ENCODE measurements around the gene RAI14. TPM values are rescaled to one million over a fixed set of nuclear protein-coding genes. Genes with fewer than 3 reads are reported as not detected.

Gene RAI14
- total RNA-seq, 6 experiments from 2014 or later, result 11.9 to 30.8 (median 20.8) TPM

GRCh38 chr5:34694685-34695084, 38.6 kb downstream of the RAI14 start:
- Histone ChIP-seq H3K27me3 (no peaks in the 10 kb centered on the region), H3K4me3 (no peak overlapping the region), H3K36me3 (no peaks in the 10 kb centered on the region), H3K27ac (peak overlapping the region in 1 of 3 donors; percentile 62), H3K9me3 (no peaks in the 10 kb centered on the region), H3K4me1 (peaks cover 0 to 21% (median 0%) of the 10 kb centered on the region in 4 donors)
- no peak for TF ChIP-seq POLR2A (IDR thresholded peaks at IDR 0.05)
- TF ChIP-seq CTCF (IDR thresholded peaks at IDR 0.05), result no peak
- peak in 1 of 4 donors; percentile 11 for ATAC-seq
- intact Hi-C loops (cut with DNase I), result no loop called here
- no peak for DNase-seq
- 79% methylated on average over 4 of the region's 4 CpGs for WGBS (ENCODE audit: insufficient coverage, low coverage, low lambda C conversion rate, missing lambda C conversion rate)

GRCh38 chr5:34695275-34696027, 39.3 kb downstream of the RAI14 start:
- ATAC-seq (peak; percentile 65 to 87 (median 80)), DNase-seq (no peak)
- WGBS (ENCODE audit: insufficient coverage, low coverage, low lambda C conversion rate, missing lambda C conversion rate), result 67% methylated on average over 1 of the region's 1 CpG
- Histone ChIP-seq H3K4me1 (peaks cover 0 to 21% (median 0%) of the 10 kb centered on the region in 4 donors), H3K4me3 (peak overlapping the region; percentile 21 to 54 (median 44)), H3K27me3 (no peaks in the 10 kb centered on the region), H3K9me3 (no peaks in the 10 kb centered on the region), H3K27ac (peak overlapping the region in 2 of 3 donors; percentile 60 to 62), H3K36me3 (no peaks in the 10 kb centered on the region)
- TF ChIP-seq CTCF (IDR thresholded peaks at IDR 0.05) (no peak), POLR2A (IDR thresholded peaks at IDR 0.05) (no peak)
- intact Hi-C loops (cut with DNase I), result no loop called here

- no peak for ATAC-seq
- Histone ChIP-seq H3K27me3 (no peaks in the 10 kb centered on the region), H3K9me3 (no peaks in the 10 kb centered on the region), H3K4me1 (peaks cover 0 to 21% (median 0%) of the 10 kb centered on the region in 4 donors), H3K36me3 (no peaks in the 10 kb centered on the region), H3K4me3 (no peak overlapping the region), H3K27ac (no peak overlapping the region)
- intact Hi-C loops (cut with DNase I), result no loop called here
- no peak for DNase-seq
- 67% methylated on average over 1 of the region's 3 CpGs for WGBS (ENCODE audit: insufficient coverage, low coverage, low lambda C conversion rate, missing lambda C conversion rate)
- TF ChIP-seq CTCF (IDR thresholded peaks at IDR 0.05) (no peak), POLR2A (IDR thresholded peaks at IDR 0.05) (no peak)
These were observed 41.4 kb downstream of the RAI14 start for GRCh38 chr5:34697308-34698108.

GRCh38 chr5:34698109-34698419, 41.9 kb downstream of the RAI14 start:
- Histone ChIP-seq H3K4me1 (peaks cover 0 to 21% (median 0%) of the 10 kb centered on the region in 4 donors), H3K27me3 (no peaks in the 10 kb centered on the region), H3K27ac (no peak overlapping the region), H3K36me3 (no peaks in the 10 kb centered on the region), H3K4me3 (no peak overlapping the region), H3K9me3 (no peaks in the 10 kb centered on the region)
- ATAC-seq, result no peak
- no peak for DNase-seq
- intact Hi-C loops (cut with DNase I), result no loop called here
- TF ChIP-seq POLR2A (IDR thresholded peaks at IDR 0.05) (no peak), CTCF (IDR thresholded peaks at IDR 0.05) (no peak)

Measured in right lobe of liver (tissue), 6 donors.